ENCODE measurements around the gene LHB.

Gene LHB

GRCh38 chr19:49016067-49016839 lies 638 bp downstream of the LHB start:
- DNase-seq (ENCODE audit: insufficient read length, low spot score) (no peak), FAIRE-seq (no peak)
- no peak for TF ChIP-seq CTCF (IDR thresholded peaks at IDR 0.05; ENCODE audit: insufficient read depth, missing control alignments)

- DNase-seq (ENCODE audit: insufficient read length, low spot score) (no peak), FAIRE-seq (no peak)
- TF ChIP-seq CTCF (IDR thresholded peaks at IDR 0.05; ENCODE audit: insufficient read depth, missing control alignments), result no peak
Observed at GRCh38 chr19:49014870-49015255, 2.0 kb downstream of the LHB start.

- no peak for FAIRE-seq
- no peak for TF ChIP-seq CTCF (IDR thresholded peaks at IDR 0.05; ENCODE audit: insufficient read depth, missing control alignments)
- DNase-seq (ENCODE audit: insufficient read length, low spot score), result no peak
Observed at GRCh38 chr19:49014123-49014869, 2.6 kb downstream of the LHB start.

- no peak for FAIRE-seq
- no peak for TF ChIP-seq CTCF (IDR thresholded peaks at IDR 0.05; ENCODE audit: insufficient read depth, missing control alignments)
- DNase-seq (ENCODE audit: insufficient read length, low spot score), result no peak
Observed at GRCh38 chr19:49011194-49011593, 5.7 kb downstream of the LHB start.

- DNase-seq (ENCODE audit: insufficient read length, low spot score), result no peak
- TF ChIP-seq CTCF (IDR thresholded peaks at IDR 0.05; ENCODE audit: insufficient read depth, missing control alignments), result no peak
Observed at GRCh38 chr19:49010453-49010852, 6.4 kb downstream of the LHB start.

GRCh38 chr19:49009828-49010227 lies 7.1 kb downstream of the LHB start:
- TF ChIP-seq CTCF (IDR thresholded peaks at IDR 0.05; ENCODE audit: insufficient read depth, missing control alignments), result no peak
- FAIRE-seq, result no peak
- DNase-seq (ENCODE audit: insufficient read length, low spot score), result no peak

More at GRCh38 chr19:49010453-49010852, 6.4 kb downstream of the LHB start:
- FAIRE-seq, result no peak

GRCh38 chr19:49006905-49007304 lies 10.0 kb downstream of the LHB start:
- FAIRE-seq (no peak), DNase-seq (ENCODE audit: insufficient read length, low spot score) (no peak)
- TF ChIP-seq CTCF (IDR thresholded peaks at IDR 0.05; ENCODE audit: insufficient read depth, missing control alignments), result no peak

All from D721Med (cell line).